ENCODE results near the gene PRKAR1B. TPM values are rescaled to one million over a fixed set of nuclear protein-coding genes. Genes with fewer than 3 reads are reported as not detected.

The PRKAR1B gene
- total RNA-seq, 1 experiment from 2014 or later, result 14.1 TPM

DNA sequence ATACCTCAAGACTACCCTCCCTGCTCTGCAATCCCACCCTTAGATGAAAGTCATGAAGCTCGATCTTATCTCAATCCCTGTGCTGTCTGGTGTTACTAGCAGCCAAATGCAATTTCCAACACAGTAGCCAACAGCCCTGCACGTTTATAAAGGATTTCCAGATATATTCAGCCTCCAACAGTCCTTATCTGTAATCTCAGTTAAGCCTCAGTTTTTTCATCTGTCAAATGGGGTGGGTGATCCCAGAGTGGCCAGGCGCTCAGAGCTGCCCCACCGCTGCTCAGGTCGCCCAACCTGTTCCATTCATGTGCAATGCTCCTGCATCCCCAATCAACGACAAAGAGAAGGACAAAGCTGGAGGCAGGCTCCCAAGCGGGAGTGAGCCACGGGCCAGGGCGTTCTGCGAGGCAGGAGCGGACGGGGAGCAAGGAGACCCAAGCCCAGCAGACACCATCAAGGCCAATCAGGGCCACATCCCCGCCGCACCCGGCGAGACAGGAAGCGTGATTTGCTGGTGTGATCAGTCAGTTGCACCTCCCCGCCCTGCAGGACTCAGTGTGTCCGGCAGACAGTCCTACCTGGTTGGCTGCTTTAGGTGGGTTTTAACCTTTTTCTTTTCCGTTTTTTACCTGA is 227.1 kb downstream of the PRKAR1B start:
- Histone ChIP-seq H4K20me1 (ENCODE audit: insufficient read depth) (no peaks in the 10 kb centered on the region), H3K27ac (ENCODE audit: low read depth, low read length) (no peak overlapping the region), H3K9ac (ENCODE audit: low read length) (no peak overlapping the region), H3K4me1 (ENCODE audit: control insufficient read depth in 1 of 2, insufficient read depth in 2 of 2, low read length in 2 of 2) (peaks cover 0 to 4% of the 10 kb centered on the region in 2 experiments; a peak in 2 of 4 replicates), H3K27me3 (ENCODE audit: insufficient read depth, low read length) (no peaks in the 10 kb centered on the region), H3K9me2 (ENCODE audit: insufficient read depth) (no peaks in the 10 kb centered on the region), H3K79me2 (ENCODE audit: insufficient read depth, low read length) (no peaks in the 10 kb centered on the region), H3K4me3 (replicated peaks in 1 of 2; ENCODE audit: low read depth in 1 of 2, low read length in 2 of 2) (no peak overlapping the region), H3K4me2 (ENCODE audit: low read length) (no peak overlapping the region), H2AFZ (ENCODE audit: low read depth, low read length, poor library complexity, severe bottlenecking) (no peak overlapping the region), H3K36me3 (ENCODE audit: control insufficient read depth in 1 of 2, insufficient read depth in 2 of 2, low read length in 2 of 2) (peaks cover 5 to 16% of the 10 kb centered on the region in 2 experiments; a peak in 2 of 4 replicates), H3K9me3 (ENCODE audit: control insufficient read depth in 1 of 2, insufficient read depth in 1 of 2, low read depth in 1 of 2, low read length in 2 of 2) (no peaks in the 10 kb centered on the region)
- POLR2A ChIA-PET, result no interaction called here
- CTCF ChIA-PET, result no interaction called here
- intact Hi-C loops (cut with micrococcal nuclease), result no loop called here
- no peak for TF ChIP-seq JUND (IDR thresholded peaks at IDR 0.05)
- TF ChIP-seq, protein P1, sequence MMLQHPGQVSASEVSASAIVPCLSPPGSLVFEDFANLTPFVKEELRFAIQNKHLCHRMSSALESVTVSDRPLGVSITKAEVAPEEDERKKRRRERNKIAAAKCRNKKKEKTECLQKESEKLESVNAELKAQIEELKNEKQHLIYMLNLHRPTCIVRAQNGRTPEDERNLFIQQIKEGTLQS (IDR thresholded peaks at IDR 0.05), result no peak
- TF ChIP-seq, protein P2, sequence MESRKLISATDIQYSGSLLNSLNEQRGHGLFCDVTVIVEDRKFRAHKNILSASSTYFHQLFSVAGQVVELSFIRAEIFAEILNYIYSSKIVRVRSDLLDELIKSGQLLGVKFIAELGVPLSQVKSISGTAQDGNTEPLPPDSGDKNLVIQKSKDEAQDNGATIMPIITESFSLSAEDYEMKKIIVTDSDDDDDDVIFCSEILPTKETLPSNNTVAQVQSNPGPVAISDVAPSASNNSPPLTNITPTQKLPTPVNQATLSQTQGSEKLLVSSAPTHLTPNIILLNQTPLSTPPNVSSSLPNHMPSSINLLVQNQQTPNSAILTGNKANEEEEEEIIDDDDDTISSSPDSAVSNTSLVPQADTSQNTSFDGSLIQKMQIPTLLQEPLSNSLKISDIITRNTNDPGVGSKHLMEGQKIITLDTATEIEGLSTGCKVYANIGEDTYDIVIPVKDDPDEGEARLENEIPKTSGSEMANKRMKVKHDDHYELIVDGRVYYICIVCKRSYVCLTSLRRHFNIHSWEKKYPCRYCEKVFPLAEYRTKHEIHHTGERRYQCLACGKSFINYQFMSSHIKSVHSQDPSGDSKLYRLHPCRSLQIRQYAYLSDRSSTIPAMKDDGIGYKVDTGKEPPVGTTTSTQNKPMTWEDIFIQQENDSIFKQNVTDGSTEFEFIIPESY (IDR thresholded peaks at IDR 0.05; ENCODE audit: extremely low read depth, insufficient replicate concordance, low read length), result no peak
- TF ChIP-seq EZH2 (IDR thresholded peaks at IDR 0.05), result no peak
- TF ChIP-seq POLR2A (IDR thresholded peaks at IDR 0.05; ENCODE audit: borderline replicate concordance, extremely low read depth, insufficient read depth, insufficient read length), result no peak
- no peak for TF ChIP-seq FOSL1 (IDR thresholded peaks at IDR 0.05; ENCODE audit: low read depth)
- no peak for TF ChIP-seq REST (IDR thresholded peaks at IDR 0.05; ENCODE audit: low read depth)
- TF ChIP-seq YY1 (IDR thresholded peaks at IDR 0.05; ENCODE audit: extremely low read depth, insufficient replicate concordance, low read depth, low read length), result no peak
- no peak for TF ChIP-seq RAD21 (IDR thresholded peaks at IDR 0.05; ENCODE audit: low read depth)
- no peak for TF ChIP-seq SP1 (IDR thresholded peaks at IDR 0.05; ENCODE audit: low read depth)
- no peak for TF ChIP-seq MAX (IDR thresholded peaks at IDR 0.05)
- TF ChIP-seq TCF7L2 (IDR thresholded peaks at IDR 0.05; ENCODE audit: borderline replicate concordance, extremely low read depth, insufficient read depth, insufficient read length), result no peak
- TF ChIP-seq ZNF274 (IDR thresholded peaks at IDR 0.05; ENCODE audit: low read depth, low read length), result no peak
- no peak for TF ChIP-seq SIN3A (IDR thresholded peaks at IDR 0.05; ENCODE audit: low read depth)
- TF ChIP-seq CEBPB (IDR thresholded peaks at IDR 0.05; ENCODE audit: low read depth), result no peak
- no peak for TF ChIP-seq CBX3 (IDR thresholded peaks at IDR 0.05; ENCODE audit: low read depth)
- no peak for TF ChIP-seq CTCF (IDR thresholded peaks at IDR 0.05 in 2 of 3, conservative IDR thresholded peaks at IDR 0.05 in 1 of 3; ENCODE audit: borderline replicate concordance in 1 of 3, insufficient read depth in 1 of 3, low read depth in 2 of 3, low read length in 2 of 3)
- TF ChIP-seq ZFX (IDR thresholded peaks at IDR 0.05), result no peak
- TF ChIP-seq POLR2AphosphoS5 (IDR thresholded peaks at IDR 0.05; ENCODE audit: low read depth, low read length), result no peak
- RAD21 ChIA-PET (ENCODE audit: low non-redundant PET in 1 of 2, low total read pairs in 2 of 2, uncharacterized antibody in 2 of 2, unreplicated experiment in 2 of 2), result no interaction called here
- BruUV-seq (replicated peaks), result no TSS peak
- ATAC-seq, result no peak
- DNase-seq (ENCODE audit: low read depth, low spot score), result no peak

Measured in HCT116 (cell line).